ENCODE measurements around the gene PRPS1.

DNA sequence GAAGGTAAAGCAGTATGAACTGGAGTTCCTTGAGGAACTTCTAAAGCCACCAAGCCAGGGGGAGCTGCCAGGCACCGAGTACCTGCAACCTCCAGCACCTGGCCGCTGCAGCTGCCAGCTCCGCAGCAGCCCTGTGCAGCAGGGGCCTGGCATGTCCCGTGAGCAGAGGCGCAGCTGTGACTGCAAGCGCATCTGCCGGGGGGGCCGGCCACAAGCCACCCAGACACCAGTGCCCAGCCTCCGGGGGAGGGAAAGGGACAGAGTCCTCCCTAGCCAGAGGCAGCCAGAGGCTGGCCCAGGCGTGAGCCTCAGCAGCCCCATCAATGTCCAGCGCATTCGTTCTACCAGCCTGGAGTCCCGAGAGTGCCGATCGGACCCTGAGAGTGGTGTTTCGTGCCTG lies 26.6 kb upstream of the PRPS1 start:
- TF ChIP-seq YY1 (tag by site-specific recombination; IDR thresholded peaks at IDR 0.05) (no peak), PATZ1 (tag by site-specific recombination; IDR thresholded peaks at IDR 0.05) (no peak), ZNF146 (tag by site-specific recombination; IDR thresholded peaks at IDR 0.05) (no peak), ZNF37A (tag by site-specific recombination; IDR thresholded peaks at IDR 0.05) (no peak), YY2 (tag by site-specific recombination; IDR thresholded peaks at IDR 0.05) (no peak), ZNF174 (tag by site-specific recombination; IDR thresholded peaks at IDR 0.05) (no peak), SETDB1 (IDR thresholded peaks at IDR 0.05; ENCODE audit: insufficient read length, low read length) (no peak), ZNF571 (tag by site-specific recombination; IDR thresholded peaks at IDR 0.05) (no peak), PBX3 (CRISPR knock-in tag; IDR thresholded peaks at IDR 0.05) (no peak), ZEB2 (tag by site-specific recombination; IDR thresholded peaks at IDR 0.05) (no peak)
- TF ChIP-seq, protein P1, sequence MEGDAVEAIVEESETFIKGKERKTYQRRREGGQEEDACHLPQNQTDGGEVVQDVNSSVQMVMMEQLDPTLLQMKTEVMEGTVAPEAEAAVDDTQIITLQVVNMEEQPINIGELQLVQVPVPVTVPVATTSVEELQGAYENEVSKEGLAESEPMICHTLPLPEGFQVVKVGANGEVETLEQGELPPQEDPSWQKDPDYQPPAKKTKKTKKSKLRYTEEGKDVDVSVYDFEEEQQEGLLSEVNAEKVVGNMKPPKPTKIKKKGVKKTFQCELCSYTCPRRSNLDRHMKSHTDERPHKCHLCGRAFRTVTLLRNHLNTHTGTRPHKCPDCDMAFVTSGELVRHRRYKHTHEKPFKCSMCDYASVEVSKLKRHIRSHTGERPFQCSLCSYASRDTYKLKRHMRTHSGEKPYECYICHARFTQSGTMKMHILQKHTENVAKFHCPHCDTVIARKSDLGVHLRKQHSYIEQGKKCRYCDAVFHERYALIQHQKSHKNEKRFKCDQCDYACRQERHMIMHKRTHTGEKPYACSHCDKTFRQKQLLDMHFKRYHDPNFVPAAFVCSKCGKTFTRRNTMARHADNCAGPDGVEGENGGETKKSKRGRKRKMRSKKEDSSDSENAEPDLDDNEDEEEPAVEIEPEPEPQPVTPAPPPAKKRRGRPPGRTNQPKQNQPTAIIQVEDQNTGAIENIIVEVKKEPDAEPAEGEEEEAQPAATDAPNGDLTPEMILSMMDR (tag by site-specific recombination; IDR thresholded peaks at IDR 0.05) = no peak
- TF ChIP-seq, protein P2, sequence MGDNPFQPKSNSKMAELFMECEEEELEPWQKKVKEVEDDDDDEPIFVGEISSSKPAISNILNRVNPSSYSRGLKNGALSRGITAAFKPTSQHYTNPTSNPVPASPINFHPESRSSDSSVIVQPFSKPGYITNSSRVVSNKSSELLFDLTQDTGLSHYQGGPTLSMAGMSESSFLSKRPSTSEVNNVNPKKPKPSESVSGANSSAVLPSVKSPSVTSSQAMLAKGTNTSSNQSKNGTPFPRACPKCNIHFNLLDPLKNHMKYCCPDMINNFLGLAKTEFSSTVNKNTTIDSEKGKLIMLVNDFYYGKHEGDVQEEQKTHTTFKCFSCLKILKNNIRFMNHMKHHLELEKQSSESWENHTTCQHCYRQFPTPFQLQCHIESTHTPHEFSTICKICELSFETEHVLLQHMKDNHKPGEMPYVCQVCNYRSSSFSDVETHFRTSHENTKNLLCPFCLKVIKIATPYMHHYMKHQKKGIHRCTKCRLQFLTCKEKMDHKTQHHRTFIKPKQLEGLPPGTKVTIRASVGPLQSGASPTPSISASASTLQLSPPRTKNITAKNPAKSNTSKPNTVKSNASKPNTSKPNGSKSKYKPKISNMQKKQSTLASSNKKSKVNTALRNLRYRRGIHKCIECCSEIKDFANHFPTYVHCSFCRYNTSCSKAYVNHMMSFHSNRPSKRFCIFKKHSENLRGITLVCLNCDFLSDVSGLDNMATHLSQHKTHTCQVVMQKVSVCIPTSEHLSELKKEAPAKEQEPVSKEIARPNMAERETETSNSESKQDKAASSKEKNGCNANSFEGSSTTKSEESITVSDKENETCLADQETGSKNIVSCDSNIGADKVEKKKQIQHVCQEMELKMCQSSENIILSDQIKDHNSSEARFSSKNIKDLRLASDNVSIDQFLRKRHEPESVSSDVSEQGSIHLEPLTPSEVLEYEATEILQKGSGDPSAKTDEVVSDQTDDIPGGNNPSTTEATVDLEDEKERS (tag by site-specific recombination; IDR thresholded peaks at IDR 0.05) = no peak

All from HEK293 (cell line).